HG02970 (cell line): ENCODE data around the gene ADGRE3.
"Not testable (repeated sequence)": the region's sequence is repeated elsewhere in the genome, so short reads cannot be mapped to it uniquely, and the experiment has no call there.

Experiments
- ATAC-seq: cut with Tn5 transposase; IDR thresholded peaks from one replicate; pipeline ENCODE4 v1.9.1; 2021; ENCODE audit warnings: mild to moderate bottlenecking, moderate library complexity, moderate number of reproducible peaks; ENCODE audit not compliant: unreplicated experiment, low FRiP score

ADGRE3 gene

GRCh38 chr19:14606627-14607026 is 68.0 kb downstream of the ADGRE3 start:
- ATAC-seq, result no peak

GRCh38 chr19:14603990-14604387 is 70.7 kb downstream of the ADGRE3 start:
- ATAC-seq, result peak; percentile 66

GRCh38 chr19:14599548-14600147 is 75.0 kb downstream of the ADGRE3 start:
- ATAC-seq, result no peak

- no peak for ATAC-seq
These were observed 79.1 kb downstream of the ADGRE3 start for GRCh38 chr19:14595558-14595957.

- not testable (repeated sequence) for ATAC-seq
These were observed 85.2 kb downstream of the ADGRE3 start for GRCh38 chr19:14589433-14589832.

GRCh38 chr19:14585187-14585586 is 89.5 kb downstream of the ADGRE3 start:
- peak; percentile 60 for ATAC-seq

GRCh38 chr19:14584372-14584771 is 90.3 kb downstream of the ADGRE3 start:
- not testable (repeated sequence) for ATAC-seq

GRCh38 chr19:14582894-14583340 is 91.7 kb downstream of the ADGRE3 start, which contains the start of gene CLEC17A:
Gene CLEC17A, plus strand, starts transcription at chr19:14583084. Its CDS starts 77 bp downstream, at chr19:14583161.
- no peak for ATAC-seq

GRCh38 chr19:14580623-14581237 is 93.9 kb downstream of the ADGRE3 start:
- ATAC-seq, result no peak

- ATAC-seq, result no peak
These were observed 96.7 kb downstream of the ADGRE3 start for GRCh38 chr19:14577885-14578427.

- no peak for ATAC-seq
These were observed 97.4 kb downstream of the ADGRE3 start for GRCh38 chr19:14577264-14577663.

- ATAC-seq, result no peak
These were observed 98.3 kb downstream of the ADGRE3 start for GRCh38 chr19:14576363-14576762.

- ATAC-seq, result no peak
These were observed 99.1 kb downstream of the ADGRE3 start for GRCh38 chr19:14575428-14575980.

- peak; percentile 86 for ATAC-seq
These were observed 102.8 kb downstream of the ADGRE3 start, which contains the start of gene NDUFB7 for GRCh38 chr19:14571695-14572490. Gene NDUFB7, minus strand, starts transcription at chr19:14572066. Its CDS starts 66 bp downstream, at chr19:14572000.

GRCh38 chr19:14570864-14571527 is 103.6 kb downstream of the ADGRE3 start:
- no peak for ATAC-seq
